ENCODE results near the gene RABAC1.

- TF ChIP-seq CTCF (IDR thresholded peaks at IDR 0.05; ENCODE audit: low read length) (no peak), EZH2 (IDR thresholded peaks at IDR 0.05; ENCODE audit: borderline replicate concordance, low read length) (no peak)
These were observed 34.7 kb downstream of the RABAC1 start for GRCh38 chr19:41924151-41925145.

All from OCI-LY1 (cell line).